NT2/D1 (cell line): ENCODE data around the gene TRDMT1.

Experiments
- YY1 ChIP-seq: IDR thresholded peaks from 2 replicates; pipeline ENCODE4 v1.6.1; 2011; ENCODE audit not compliant: insufficient read length, insufficient read depth
- ZNF274 ChIP-seq: IDR thresholded peaks from 2 replicates; pipeline ENCODE4 v1.6.1; 2011; ENCODE audit warnings: mild to moderate bottlenecking, low read depth, low read length

GRCh38 chr10:17113889-17114540 is 87.5 kb downstream of the TRDMT1 start:
- no peak for TF ChIP-seq ZNF274
- TF ChIP-seq YY1, result no peak
